ENCODE data around the gene FOXE3. TPM values are rescaled to one million over a fixed set of nuclear protein-coding genes. Genes with fewer than 3 reads are reported as not detected.

FOXE3 gene
- total and polyA plus RNA-seq, 9 of the 15 experiments (the other 6 are each of a cell fraction or from before 2014, with no cell fraction given) = not detected

DNA sequence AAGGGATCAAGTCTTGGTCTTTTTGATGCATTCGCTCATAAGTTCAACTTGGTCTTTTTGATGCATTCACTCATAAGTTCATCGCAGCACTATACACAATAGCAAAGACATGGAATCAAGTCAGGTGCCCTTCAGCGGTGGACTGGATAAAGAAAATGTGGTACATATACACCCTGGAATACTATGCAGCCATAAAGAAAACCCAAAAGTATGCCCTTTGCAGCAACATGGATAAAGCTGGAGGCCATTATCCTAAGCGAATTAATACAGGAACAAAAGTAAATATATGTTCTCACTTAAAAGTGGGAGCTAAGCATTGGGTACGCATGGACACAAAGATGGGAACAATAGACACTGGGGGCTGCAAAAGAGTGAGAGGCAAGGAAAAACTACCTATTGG, 29.8 kb upstream of the FOXE3 start:
- no peak for FAIRE-seq
- ATAC-seq = no peak
- Histone ChIP-seq H4K20me1 (replicated peaks; ENCODE audit: control insufficient read depth, insufficient read depth, low read length) (peaks cover 6% of the 10 kb centered on the region), H2AFZ (ENCODE audit: low read depth, low read length) (no peak overlapping the region), H3K79me2 (ENCODE audit: control insufficient read depth, insufficient read depth, low read length) (no peaks in the 10 kb centered on the region), H3K4me2 (ENCODE audit: insufficient read depth, low read length) (no peak overlapping the region), H3K4me3 (no peak overlapping the region), H3K9ac (ENCODE audit: insufficient read depth in 1 of 2, low read depth in 2 of 2, low read length in 2 of 2) (no peak overlapping the region), H3K27me3 (ENCODE audit: control insufficient read depth in 2 of 2, insufficient read depth in 2 of 2, low read length in 2 of 2) (no peaks in the 10 kb centered on the region), H3K9me3 (replicated peaks; ENCODE audit: control insufficient read depth, insufficient read depth, low read depth, low read length) (no peaks in the 10 kb centered on the region), H3K27ac (ENCODE audit: extremely low read depth, low read depth, low read length) (no peak overlapping the region), H3K4me1 (replicated peaks in 1 of 2; ENCODE audit: control insufficient read depth in 2 of 2, insufficient read depth in 2 of 2, low read length in 2 of 2) (peaks cover 0 to 14% of the 10 kb centered on the region in 2 experiments; a peak in 3 of 5 replicates), H3K9me1 (ENCODE audit: control insufficient read depth, insufficient read depth, low read length) (no peaks in the 10 kb centered on the region), H3K36me3 (ENCODE audit: control insufficient read depth, insufficient read depth, low read length) (peaks cover 18% of the 10 kb centered on the region; the same call in 2 of the 3 replicates)
- CTCF ChIA-PET (ENCODE audit: low intra/inter-chr PET ratio) = no interaction called here
- in situ Hi-C loops (cut with MboI) (no loop called here), intact Hi-C loops (cut with micrococcal nuclease) (loop anchor here (5.0 kb wide), 1 partner anchor 209 kb away; no protein-coding TSS in a partner anchor)
- no TSS peak for BruUV-seq (replicated peaks)
- TF ChIP-seq, protein P1, sequence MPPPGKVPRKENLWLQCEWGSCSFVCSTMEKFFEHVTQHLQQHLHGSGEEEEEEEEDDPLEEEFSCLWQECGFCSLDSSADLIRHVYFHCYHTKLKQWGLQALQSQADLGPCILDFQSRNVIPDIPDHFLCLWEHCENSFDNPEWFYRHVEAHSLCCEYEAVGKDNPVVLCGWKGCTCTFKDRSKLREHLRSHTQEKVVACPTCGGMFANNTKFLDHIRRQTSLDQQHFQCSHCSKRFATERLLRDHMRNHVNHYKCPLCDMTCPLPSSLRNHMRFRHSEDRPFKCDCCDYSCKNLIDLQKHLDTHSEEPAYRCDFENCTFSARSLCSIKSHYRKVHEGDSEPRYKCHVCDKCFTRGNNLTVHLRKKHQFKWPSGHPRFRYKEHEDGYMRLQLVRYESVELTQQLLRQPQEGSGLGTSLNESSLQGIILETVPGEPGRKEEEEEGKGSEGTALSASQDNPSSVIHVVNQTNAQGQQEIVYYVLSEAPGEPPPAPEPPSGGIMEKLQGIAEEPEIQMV (tag; conservative IDR thresholded peaks at IDR 0.05; ENCODE audit: low read depth) = no peak
- no peak for TF ChIP-seq GTF2F1 (IDR thresholded peaks at IDR 0.05; ENCODE audit: low read depth, low read length)
- TF ChIP-seq, protein P2, sequence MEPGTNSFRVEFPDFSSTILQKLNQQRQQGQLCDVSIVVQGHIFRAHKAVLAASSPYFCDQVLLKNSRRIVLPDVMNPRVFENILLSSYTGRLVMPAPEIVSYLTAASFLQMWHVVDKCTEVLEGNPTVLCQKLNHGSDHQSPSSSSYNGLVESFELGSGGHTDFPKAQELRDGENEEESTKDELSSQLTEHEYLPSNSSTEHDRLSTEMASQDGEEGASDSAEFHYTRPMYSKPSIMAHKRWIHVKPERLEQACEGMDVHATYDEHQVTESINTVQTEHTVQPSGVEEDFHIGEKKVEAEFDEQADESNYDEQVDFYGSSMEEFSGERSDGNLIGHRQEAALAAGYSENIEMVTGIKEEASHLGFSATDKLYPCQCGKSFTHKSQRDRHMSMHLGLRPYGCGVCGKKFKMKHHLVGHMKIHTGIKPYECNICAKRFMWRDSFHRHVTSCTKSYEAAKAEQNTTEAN (CRISPR knock-in tag; IDR thresholded peaks at IDR 0.05) = no peak
- TF ChIP-seq, protein P3, sequence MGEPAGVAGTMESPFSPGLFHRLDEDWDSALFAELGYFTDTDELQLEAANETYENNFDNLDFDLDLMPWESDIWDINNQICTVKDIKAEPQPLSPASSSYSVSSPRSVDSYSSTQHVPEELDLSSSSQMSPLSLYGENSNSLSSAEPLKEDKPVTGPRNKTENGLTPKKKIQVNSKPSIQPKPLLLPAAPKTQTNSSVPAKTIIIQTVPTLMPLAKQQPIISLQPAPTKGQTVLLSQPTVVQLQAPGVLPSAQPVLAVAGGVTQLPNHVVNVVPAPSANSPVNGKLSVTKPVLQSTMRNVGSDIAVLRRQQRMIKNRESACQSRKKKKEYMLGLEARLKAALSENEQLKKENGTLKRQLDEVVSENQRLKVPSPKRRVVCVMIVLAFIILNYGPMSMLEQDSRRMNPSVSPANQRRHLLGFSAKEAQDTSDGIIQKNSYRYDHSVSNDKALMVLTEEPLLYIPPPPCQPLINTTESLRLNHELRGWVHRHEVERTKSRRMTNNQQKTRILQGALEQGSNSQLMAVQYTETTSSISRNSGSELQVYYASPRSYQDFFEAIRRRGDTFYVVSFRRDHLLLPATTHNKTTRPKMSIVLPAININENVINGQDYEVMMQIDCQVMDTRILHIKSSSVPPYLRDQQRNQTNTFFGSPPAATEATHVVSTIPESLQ (CRISPR knock-in tag; IDR thresholded peaks at IDR 0.05) = no peak
- peak; percentile 77 for TF ChIP-seq ZNF146 (CRISPR knock-in tag; IDR thresholded peaks at IDR 0.05; ENCODE audit: unreplicated experiment)
- TF ChIP-seq RBM25 (IDR thresholded peaks at IDR 0.05; ENCODE audit: low read depth, low read length, severe bottlenecking) = peak; percentile 17
- TF ChIP-seq PHF8 (IDR thresholded peaks at IDR 0.05; ENCODE audit: borderline replicate concordance, low read length) = no peak
- TF ChIP-seq SMARCE1 (IDR thresholded peaks at IDR 0.05) = no peak
- no peak for TF ChIP-seq ZNF143 (CRISPR knock-in tag; IDR thresholded peaks at IDR 0.05)
- DNase-seq (ENCODE audit: extremely low read depth in 1 of 4, low spot score in 3 of 4) = no peak
- 86% methylated on average over 5 of the region's 5 CpGs for WGBS (ENCODE audit: insufficient coverage, low coverage, missing lambda C conversion rate)
- POLR2A ChIA-PET = interaction anchor here (1.3 kb wide), 1 partner anchor 12 kb away, joined by 3 read pairs; no protein-coding TSS in a partner anchor

All from K562 (cell line).